PC-3 (cell line): ENCODE measurements around the gene DIP2A.

Experiments used
- EZH2phosphoT487 ChIP-seq: fragments of 300-600 bp; sonication (generic); IDR thresholded peaks from 2 replicates; pipeline ENCODE4 v1.6.1; 2018; ENCODE audit warnings: mild to moderate bottlenecking, antibody characterized with exemption, low read length, borderline replicate concordance
- TF ChIP-seq, protein P1 (sequence below): fragments of 300-600 bp; sonication (generic); conservative IDR thresholded peaks from 2 replicates; pipeline ENCODE4 v1.5.1; 2017; ENCODE audit warnings: antibody characterized with exemption, low read depth, mild to moderate bottlenecking, low read length

DNA sequence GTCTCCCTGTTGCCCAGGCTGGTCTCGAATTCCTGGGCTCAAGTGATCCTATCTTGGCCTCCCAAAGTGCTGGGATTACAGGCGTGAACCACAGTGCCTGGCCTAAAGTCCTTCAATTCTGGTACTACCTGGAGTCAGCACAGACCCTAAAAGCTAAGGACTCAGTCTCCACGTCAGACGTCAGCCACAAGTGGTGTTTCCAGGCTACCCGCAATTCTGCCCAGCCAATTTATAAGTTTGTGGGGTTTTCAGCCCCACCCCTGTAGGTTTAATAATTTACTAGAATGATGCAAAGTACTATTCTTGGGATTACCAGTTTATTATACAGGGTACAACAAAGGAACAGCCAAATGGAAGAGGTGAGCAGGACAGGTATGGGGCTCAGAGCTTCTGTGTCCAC is 10.6 kb upstream of the DIP2A start:
- TF ChIP-seq EZH2phosphoT487, result no peak
- TF ChIP-seq, protein P1, sequence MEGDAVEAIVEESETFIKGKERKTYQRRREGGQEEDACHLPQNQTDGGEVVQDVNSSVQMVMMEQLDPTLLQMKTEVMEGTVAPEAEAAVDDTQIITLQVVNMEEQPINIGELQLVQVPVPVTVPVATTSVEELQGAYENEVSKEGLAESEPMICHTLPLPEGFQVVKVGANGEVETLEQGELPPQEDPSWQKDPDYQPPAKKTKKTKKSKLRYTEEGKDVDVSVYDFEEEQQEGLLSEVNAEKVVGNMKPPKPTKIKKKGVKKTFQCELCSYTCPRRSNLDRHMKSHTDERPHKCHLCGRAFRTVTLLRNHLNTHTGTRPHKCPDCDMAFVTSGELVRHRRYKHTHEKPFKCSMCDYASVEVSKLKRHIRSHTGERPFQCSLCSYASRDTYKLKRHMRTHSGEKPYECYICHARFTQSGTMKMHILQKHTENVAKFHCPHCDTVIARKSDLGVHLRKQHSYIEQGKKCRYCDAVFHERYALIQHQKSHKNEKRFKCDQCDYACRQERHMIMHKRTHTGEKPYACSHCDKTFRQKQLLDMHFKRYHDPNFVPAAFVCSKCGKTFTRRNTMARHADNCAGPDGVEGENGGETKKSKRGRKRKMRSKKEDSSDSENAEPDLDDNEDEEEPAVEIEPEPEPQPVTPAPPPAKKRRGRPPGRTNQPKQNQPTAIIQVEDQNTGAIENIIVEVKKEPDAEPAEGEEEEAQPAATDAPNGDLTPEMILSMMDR, result no peak
